ENCODE data around the gene LITAFD.

LITAFD gene

DNA sequence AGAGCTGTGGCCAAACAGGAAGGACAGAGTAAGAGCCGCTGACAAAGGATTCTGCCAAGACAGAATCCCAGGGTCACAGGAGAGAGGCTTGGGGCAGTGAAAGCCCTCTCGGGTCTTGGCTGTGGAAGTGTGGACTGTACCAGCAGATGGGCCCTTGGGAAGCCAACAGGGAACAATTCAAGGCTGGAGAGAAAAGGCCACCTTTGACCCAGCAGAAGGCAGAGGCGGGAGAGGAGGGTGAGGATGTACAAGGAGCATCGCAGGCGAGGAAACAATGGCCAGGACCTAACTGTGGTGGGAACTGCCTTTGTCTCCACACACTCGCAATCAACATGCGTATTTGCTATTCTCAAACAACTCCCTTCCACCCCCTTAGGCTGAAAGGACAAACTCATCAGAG lies 29.0 kb upstream of the LITAFD start:
- no peak for DNase-seq
- Histone ChIP-seq H2BK15ac (replicated peaks; ENCODE audit: low read depth) (no peak overlapping the region), H2AK5ac (ENCODE audit: low read length) (no peak overlapping the region), H3K56ac (ENCODE audit: low read length) (no peak overlapping the region), H3K4ac (ENCODE audit: low read depth, low read length) (no peak overlapping the region), H4K8ac (ENCODE audit: low read depth, low read length) (no peak overlapping the region), H2BK120ac (ENCODE audit: low read depth, low read length) (no peak overlapping the region), H3K79me1 (ENCODE audit: low read length) (peaks cover 2% of the 10 kb centered on the region), H3K36me3 (ENCODE audit: control insufficient read depth, insufficient read depth, low read length) (peaks cover 17% of the 10 kb centered on the region), H2BK5ac (ENCODE audit: low read length) (no peak overlapping the region), H3K4me2 (ENCODE audit: low read length) (no peak overlapping the region), H3K79me2 (ENCODE audit: control insufficient read depth, insufficient read depth, low read length) (no peaks in the 10 kb centered on the region), H3K23ac (ENCODE audit: low read length) (no peak overlapping the region), H3K27ac (ENCODE audit: low read depth, low read length) (no peak overlapping the region), H3K18ac (ENCODE audit: low read length) (no peak overlapping the region), H3K4me3 (ENCODE audit: low read length) (no peak overlapping the region), H3K4me1 (ENCODE audit: control insufficient read depth, low read depth, low read length) (no peaks in the 10 kb centered on the region), H3K27me3 (ENCODE audit: insufficient read depth, low read length, poor library complexity) (no peaks in the 10 kb centered on the region), H4K5ac (ENCODE audit: low read length) (no peak overlapping the region), H3K9ac (ENCODE audit: low read length) (no peak overlapping the region)
- no CpG with 5 or more reads among the region's 7 CpGs for WGBS (ENCODE audit: extremely low coverage, insufficient coverage, low lambda C conversion rate)

DNA sequence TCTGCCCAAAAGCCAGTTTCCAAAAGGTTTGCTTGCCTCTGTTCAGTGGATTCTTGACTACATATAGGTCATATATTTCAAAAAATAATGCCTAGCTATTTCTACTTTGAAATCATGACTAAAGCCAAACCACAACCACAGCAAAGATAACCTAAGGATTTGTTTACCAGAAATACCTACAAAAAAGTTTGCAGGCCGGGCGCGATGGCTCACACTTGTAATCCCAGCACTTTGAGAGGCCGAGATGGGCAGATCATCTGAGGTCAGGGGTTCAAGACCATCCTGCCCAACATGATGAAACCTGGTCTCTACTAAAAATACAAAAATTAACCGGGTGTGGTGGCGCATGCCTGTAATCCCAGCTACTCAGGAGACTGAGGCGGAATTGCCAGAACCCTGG lies 28.5 kb upstream of the LITAFD start:
- no peak overlapping the region for H3K23ac ChIP-seq (ENCODE audit: low read length)
- DNase-seq: no peak
- no peak overlapping the region for H3K27ac ChIP-seq (ENCODE audit: low read depth, low read length)
- H3K4me1 ChIP-seq (ENCODE audit: control insufficient read depth, low read depth, low read length): no peaks in the 10 kb centered on the region
- H3K79me1 ChIP-seq (ENCODE audit: low read length): peaks cover 2% of the 10 kb centered on the region
- no peak overlapping the region for H3K4ac ChIP-seq (ENCODE audit: low read depth, low read length)
- H2AK5ac ChIP-seq (ENCODE audit: low read length): no peak overlapping the region
- H3K4me2 ChIP-seq (ENCODE audit: low read length): no peak overlapping the region
- H3K4me3 ChIP-seq (ENCODE audit: low read length): no peak overlapping the region
- H3K56ac ChIP-seq (ENCODE audit: low read length): no peak overlapping the region
- H4K8ac ChIP-seq (ENCODE audit: low read depth, low read length): no peak overlapping the region
- no peaks in the 10 kb centered on the region for H3K27me3 ChIP-seq (ENCODE audit: insufficient read depth, low read length, poor library complexity)
- no CpG with 5 or more reads among the region's 7 CpGs for WGBS (ENCODE audit: extremely low coverage, insufficient coverage, low lambda C conversion rate)
- H4K5ac ChIP-seq (ENCODE audit: low read length): no peak overlapping the region
- H3K18ac ChIP-seq (ENCODE audit: low read length): no peak overlapping the region
- H2BK5ac ChIP-seq (ENCODE audit: low read length): no peak overlapping the region
- H3K36me3 ChIP-seq (ENCODE audit: control insufficient read depth, insufficient read depth, low read length): peaks cover 15% of the 10 kb centered on the region
- no peak overlapping the region for H2BK15ac ChIP-seq (replicated peaks; ENCODE audit: low read depth)
- peaks cover 2% of the 10 kb centered on the region for H3K79me2 ChIP-seq (ENCODE audit: control insufficient read depth, insufficient read depth, low read length)
- no peak overlapping the region for H2BK120ac ChIP-seq (ENCODE audit: low read depth, low read length)
- no peak overlapping the region for H3K9ac ChIP-seq (ENCODE audit: low read length)

DNA sequence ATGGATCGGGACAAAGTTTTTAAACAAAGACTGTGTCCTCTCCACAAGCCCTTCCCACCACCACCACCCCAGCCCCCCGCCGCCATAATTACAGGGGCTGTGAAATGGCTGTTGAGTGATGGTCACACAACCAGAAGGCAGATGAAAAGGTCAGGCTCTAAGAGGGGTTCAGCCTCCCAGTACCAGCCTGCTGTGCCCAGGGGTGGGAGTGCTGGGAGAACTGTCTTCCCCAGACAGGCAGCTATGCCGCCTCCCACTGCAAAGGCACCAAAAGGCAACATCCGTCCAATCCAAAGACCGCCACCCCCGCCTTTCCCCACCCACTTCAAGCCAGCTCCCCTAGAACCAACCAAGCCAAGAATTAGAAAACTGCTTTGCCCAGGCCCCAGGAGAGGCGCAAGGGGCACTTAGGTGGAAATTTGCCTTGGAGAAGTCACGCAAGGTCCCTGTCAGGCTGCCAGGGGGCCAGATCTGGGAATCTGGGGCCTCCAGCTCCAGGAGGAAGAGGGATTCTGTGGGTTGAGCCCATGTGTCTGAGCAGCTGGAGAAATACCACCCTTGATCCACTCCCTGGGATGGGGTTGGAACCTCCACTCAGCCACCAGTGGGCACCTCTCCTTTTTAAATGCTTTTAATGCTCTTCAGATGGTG lies 27.7 kb upstream of the LITAFD start:
- Histone ChIP-seq H3K79me1 (ENCODE audit: low read length) (peaks cover 7% of the 10 kb centered on the region), H2BK15ac (replicated peaks; ENCODE audit: low read depth) (no peak overlapping the region), H3K36me3 (ENCODE audit: control insufficient read depth, insufficient read depth, low read length) (peaks cover 14% of the 10 kb centered on the region), H3K4me3 (ENCODE audit: low read length) (no peak overlapping the region), H3K18ac (ENCODE audit: low read length) (no peak overlapping the region), H3K4ac (ENCODE audit: low read depth, low read length) (no peak overlapping the region), H3K4me2 (ENCODE audit: low read length) (no peak overlapping the region), H3K4me1 (ENCODE audit: control insufficient read depth, low read depth, low read length) (no peaks in the 10 kb centered on the region), H3K27me3 (ENCODE audit: insufficient read depth, low read length, poor library complexity) (no peaks in the 10 kb centered on the region), H3K79me2 (ENCODE audit: control insufficient read depth, insufficient read depth, low read length) (peaks cover 9% of the 10 kb centered on the region), H2AK5ac (ENCODE audit: low read length) (no peak overlapping the region), H3K27ac (ENCODE audit: low read depth, low read length) (no peak overlapping the region), H3K23ac (ENCODE audit: low read length) (no peak overlapping the region), H4K8ac (ENCODE audit: low read depth, low read length) (no peak overlapping the region), H3K56ac (ENCODE audit: low read length) (no peak overlapping the region), H2BK120ac (ENCODE audit: low read depth, low read length) (no peak overlapping the region), H2BK5ac (ENCODE audit: low read length) (no peak overlapping the region), H3K9ac (ENCODE audit: low read length) (no peak overlapping the region), H4K5ac (ENCODE audit: low read length) (no peak overlapping the region)
- no CpG with 5 or more reads among the region's 9 CpGs for WGBS (ENCODE audit: extremely low coverage, insufficient coverage, low lambda C conversion rate)
- DNase-seq: no peak

DNA sequence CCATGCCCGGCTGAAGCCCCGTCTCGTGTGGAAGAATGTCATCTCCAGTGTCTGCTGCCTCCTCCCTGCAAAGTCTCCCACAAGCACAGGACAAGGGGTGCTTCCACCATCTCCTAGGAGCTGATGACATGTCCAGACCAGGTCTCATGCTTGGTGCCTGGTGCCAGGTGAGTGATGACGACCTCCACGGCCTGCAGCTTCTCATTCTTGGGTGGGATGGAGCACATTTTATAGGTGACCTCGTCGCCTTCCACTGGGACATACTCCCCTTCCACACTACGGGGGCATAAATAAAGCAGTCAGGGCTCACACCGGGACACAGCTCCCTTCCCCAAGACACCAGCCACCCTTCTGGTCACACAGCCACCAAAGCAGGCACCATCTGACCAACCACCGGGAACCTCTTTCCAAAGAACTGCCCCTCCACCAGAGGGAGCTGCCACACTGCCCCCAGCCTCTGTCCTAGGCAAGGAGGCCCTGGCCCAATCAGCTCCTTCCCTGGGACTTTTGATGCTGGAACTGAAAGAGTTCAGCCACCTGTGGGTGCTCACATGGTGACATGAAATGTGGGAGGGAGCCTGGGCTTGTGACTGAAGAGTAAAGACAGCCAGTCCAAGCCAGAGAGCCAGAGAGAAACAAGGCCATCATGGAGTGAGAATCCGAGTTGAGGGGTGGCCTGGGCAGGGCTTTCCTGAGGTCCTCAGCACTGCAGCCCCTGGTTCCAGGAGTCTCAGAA lies 26.9 kb upstream of the LITAFD start:
- WGBS (ENCODE audit: extremely low coverage, insufficient coverage, low lambda C conversion rate): no CpG with 5 or more reads among the region's 11 CpGs
- Histone ChIP-seq H3K4ac (ENCODE audit: low read depth, low read length) (no peak overlapping the region), H3K27ac (ENCODE audit: low read depth, low read length) (no peak overlapping the region), H3K9ac (ENCODE audit: low read length) (no peak overlapping the region), H3K18ac (ENCODE audit: low read length) (no peak overlapping the region), H3K4me3 (ENCODE audit: low read length) (no peak overlapping the region), H4K8ac (ENCODE audit: low read depth, low read length) (no peak overlapping the region), H3K79me2 (ENCODE audit: control insufficient read depth, insufficient read depth, low read length) (peaks cover 14% of the 10 kb centered on the region), H2BK120ac (ENCODE audit: low read depth, low read length) (no peak overlapping the region), H3K79me1 (ENCODE audit: low read length) (peaks cover 9% of the 10 kb centered on the region), H3K36me3 (ENCODE audit: control insufficient read depth, insufficient read depth, low read length) (peaks cover 10% of the 10 kb centered on the region), H3K27me3 (ENCODE audit: insufficient read depth, low read length, poor library complexity) (no peaks in the 10 kb centered on the region), H3K4me2 (ENCODE audit: low read length) (no peak overlapping the region), H2AK5ac (ENCODE audit: low read length) (no peak overlapping the region), H2BK15ac (replicated peaks; ENCODE audit: low read depth) (no peak overlapping the region), H3K23ac (ENCODE audit: low read length) (no peak overlapping the region), H3K4me1 (ENCODE audit: control insufficient read depth, low read depth, low read length) (no peaks in the 10 kb centered on the region), H4K5ac (ENCODE audit: low read length) (no peak overlapping the region), H3K56ac (ENCODE audit: low read length) (no peak overlapping the region), H2BK5ac (ENCODE audit: low read length) (no peak overlapping the region)
- DNase-seq: no peak

DNA sequence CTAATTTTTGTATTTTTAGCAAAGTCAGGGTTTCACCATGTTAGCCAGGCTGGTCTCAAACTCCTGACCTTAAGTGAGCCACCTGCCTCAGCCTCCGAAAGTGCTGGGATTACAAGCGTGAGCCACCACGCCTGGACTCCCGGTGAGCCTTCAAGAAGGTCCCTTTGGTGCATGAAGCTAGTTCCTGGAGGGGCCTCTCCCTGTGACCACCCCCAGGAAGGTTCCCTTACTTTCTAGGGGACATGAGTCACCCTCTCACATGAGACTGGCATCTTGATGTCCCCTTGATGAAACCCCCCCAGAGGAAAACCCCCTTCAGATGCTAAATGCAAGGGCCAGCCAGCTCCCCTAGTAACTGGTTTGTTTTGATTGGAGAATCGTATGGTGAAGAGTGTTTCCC lies 26.2 kb upstream of the LITAFD start:
- Histone ChIP-seq H3K23ac (ENCODE audit: low read length) (no peak overlapping the region), H2BK15ac (replicated peaks; ENCODE audit: low read depth) (no peak overlapping the region), H3K4me2 (ENCODE audit: low read length) (no peak overlapping the region), H3K56ac (ENCODE audit: low read length) (no peak overlapping the region), H3K36me3 (ENCODE audit: control insufficient read depth, insufficient read depth, low read length) (peaks cover 10% of the 10 kb centered on the region), H4K5ac (ENCODE audit: low read length) (no peak overlapping the region), H3K9ac (ENCODE audit: low read length) (no peak overlapping the region), H2AK5ac (ENCODE audit: low read length) (no peak overlapping the region), H3K18ac (ENCODE audit: low read length) (no peak overlapping the region), H3K79me1 (ENCODE audit: low read length) (peaks cover 12% of the 10 kb centered on the region), H3K79me2 (ENCODE audit: control insufficient read depth, insufficient read depth, low read length) (peaks cover 17% of the 10 kb centered on the region), H2BK120ac (ENCODE audit: low read depth, low read length) (no peak overlapping the region), H3K4ac (ENCODE audit: low read depth, low read length) (no peak overlapping the region), H3K27ac (ENCODE audit: low read depth, low read length) (no peak overlapping the region), H3K4me3 (ENCODE audit: low read length) (no peak overlapping the region), H4K8ac (ENCODE audit: low read depth, low read length) (no peak overlapping the region), H3K27me3 (ENCODE audit: insufficient read depth, low read length, poor library complexity) (no peaks in the 10 kb centered on the region), H3K4me1 (ENCODE audit: control insufficient read depth, low read depth, low read length) (no peaks in the 10 kb centered on the region), H2BK5ac (ENCODE audit: low read length) (no peak overlapping the region)
- WGBS (ENCODE audit: extremely low coverage, insufficient coverage, low lambda C conversion rate): no CpG with 5 or more reads among the region's 5 CpGs
- DNase-seq: no peak

All from mesendoderm (in vitro differentiated cells).